ENCODE results near the gene GTF3C4.

Gene GTF3C4

GRCh38 chr9:132742821-132743311 lies 72.6 kb downstream of the GTF3C4 start:
- Histone ChIP-seq H3K9ac (ENCODE audit: low read length) (no peak overlapping the region), H3K4me1 (ENCODE audit: insufficient read depth, low read length, severe bottlenecking) (no peaks in the 10 kb centered on the region), H3K27me3 (ENCODE audit: insufficient read depth, low read length) (no peaks in the 10 kb centered on the region), H3K9me3 (ENCODE audit: low read length) (no peaks in the 10 kb centered on the region), H4K20me1 (ENCODE audit: insufficient read depth, low read length) (no peaks in the 10 kb centered on the region), H3K36me3 (ENCODE audit: insufficient read depth, low read length) (no peaks in the 10 kb centered on the region), H2AFZ (ENCODE audit: low read length) (no peak overlapping the region), H3K4me3 (ENCODE audit: low read depth, low read length, poor library complexity, severe bottlenecking) (no peak overlapping the region), H3K27ac (ENCODE audit: low read depth, low read length, poor library complexity, severe bottlenecking) (no peak overlapping the region), H3K4me2 (ENCODE audit: low read length) (no peak overlapping the region), H3F3A (ENCODE audit: insufficient read depth, low read length) (no peaks in the 10 kb centered on the region), H3K9me2 (ENCODE audit: low read depth, low read length) (no peaks in the 10 kb centered on the region), H3K79me2 (ENCODE audit: insufficient read depth, low read length) (no peaks in the 10 kb centered on the region)
- no peak for TF ChIP-seq EZH2 (IDR thresholded peaks at IDR 0.05; ENCODE audit: borderline replicate concordance, low read length)
- TF ChIP-seq, protein P1, sequence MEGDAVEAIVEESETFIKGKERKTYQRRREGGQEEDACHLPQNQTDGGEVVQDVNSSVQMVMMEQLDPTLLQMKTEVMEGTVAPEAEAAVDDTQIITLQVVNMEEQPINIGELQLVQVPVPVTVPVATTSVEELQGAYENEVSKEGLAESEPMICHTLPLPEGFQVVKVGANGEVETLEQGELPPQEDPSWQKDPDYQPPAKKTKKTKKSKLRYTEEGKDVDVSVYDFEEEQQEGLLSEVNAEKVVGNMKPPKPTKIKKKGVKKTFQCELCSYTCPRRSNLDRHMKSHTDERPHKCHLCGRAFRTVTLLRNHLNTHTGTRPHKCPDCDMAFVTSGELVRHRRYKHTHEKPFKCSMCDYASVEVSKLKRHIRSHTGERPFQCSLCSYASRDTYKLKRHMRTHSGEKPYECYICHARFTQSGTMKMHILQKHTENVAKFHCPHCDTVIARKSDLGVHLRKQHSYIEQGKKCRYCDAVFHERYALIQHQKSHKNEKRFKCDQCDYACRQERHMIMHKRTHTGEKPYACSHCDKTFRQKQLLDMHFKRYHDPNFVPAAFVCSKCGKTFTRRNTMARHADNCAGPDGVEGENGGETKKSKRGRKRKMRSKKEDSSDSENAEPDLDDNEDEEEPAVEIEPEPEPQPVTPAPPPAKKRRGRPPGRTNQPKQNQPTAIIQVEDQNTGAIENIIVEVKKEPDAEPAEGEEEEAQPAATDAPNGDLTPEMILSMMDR (IDR thresholded peaks at IDR 0.05; ENCODE audit: low read length), result no peak

GRCh38 chr9:132743931-132744479 lies 73.7 kb downstream of the GTF3C4 start:
- no peaks in the 10 kb centered on the region for H3K9me2 ChIP-seq (ENCODE audit: low read depth, low read length)
- no peaks in the 10 kb centered on the region for H3K4me1 ChIP-seq (ENCODE audit: insufficient read depth, low read length, severe bottlenecking)
- no peak overlapping the region for H3K9ac ChIP-seq (ENCODE audit: low read length)
- no peaks in the 10 kb centered on the region for H3K36me3 ChIP-seq (ENCODE audit: insufficient read depth, low read length)
- no peaks in the 10 kb centered on the region for H3K79me2 ChIP-seq (ENCODE audit: insufficient read depth, low read length)
- no peaks in the 10 kb centered on the region for H4K20me1 ChIP-seq (ENCODE audit: insufficient read depth, low read length)
- no peak overlapping the region for H3K4me3 ChIP-seq (ENCODE audit: low read depth, low read length, poor library complexity, severe bottlenecking)
- TF ChIP-seq, protein P1 (IDR thresholded peaks at IDR 0.05; ENCODE audit: low read length), result no peak
- TF ChIP-seq EZH2 (IDR thresholded peaks at IDR 0.05; ENCODE audit: borderline replicate concordance, low read length), result no peak
- no peak overlapping the region for H2AFZ ChIP-seq (ENCODE audit: low read length)
- H3K4me2 ChIP-seq (ENCODE audit: low read length), result no peak overlapping the region
- no peak overlapping the region for H3K27ac ChIP-seq (ENCODE audit: low read depth, low read length, poor library complexity, severe bottlenecking)
- no peaks in the 10 kb centered on the region for H3K9me3 ChIP-seq (ENCODE audit: low read length)
- no peaks in the 10 kb centered on the region for H3F3A ChIP-seq (ENCODE audit: insufficient read depth, low read length)
- 0 out of 2 replicates have a peak, but pooled peaks cover 3% of the 10 kb centered on the region for H3K27me3 ChIP-seq (ENCODE audit: insufficient read depth, low read length)

Data from OCI-LY1 (cell line).